ENCODE measurements around the gene ESM1.

ESM1 gene, protein sequence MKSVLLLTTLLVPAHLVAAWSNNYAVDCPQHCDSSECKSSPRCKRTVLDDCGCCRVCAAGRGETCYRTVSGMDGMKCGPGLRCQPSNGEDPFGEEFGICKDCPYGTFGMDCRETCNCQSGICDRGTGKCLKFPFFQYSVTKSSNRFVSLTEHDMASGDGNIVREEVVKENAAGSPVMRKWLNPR

DNA sequence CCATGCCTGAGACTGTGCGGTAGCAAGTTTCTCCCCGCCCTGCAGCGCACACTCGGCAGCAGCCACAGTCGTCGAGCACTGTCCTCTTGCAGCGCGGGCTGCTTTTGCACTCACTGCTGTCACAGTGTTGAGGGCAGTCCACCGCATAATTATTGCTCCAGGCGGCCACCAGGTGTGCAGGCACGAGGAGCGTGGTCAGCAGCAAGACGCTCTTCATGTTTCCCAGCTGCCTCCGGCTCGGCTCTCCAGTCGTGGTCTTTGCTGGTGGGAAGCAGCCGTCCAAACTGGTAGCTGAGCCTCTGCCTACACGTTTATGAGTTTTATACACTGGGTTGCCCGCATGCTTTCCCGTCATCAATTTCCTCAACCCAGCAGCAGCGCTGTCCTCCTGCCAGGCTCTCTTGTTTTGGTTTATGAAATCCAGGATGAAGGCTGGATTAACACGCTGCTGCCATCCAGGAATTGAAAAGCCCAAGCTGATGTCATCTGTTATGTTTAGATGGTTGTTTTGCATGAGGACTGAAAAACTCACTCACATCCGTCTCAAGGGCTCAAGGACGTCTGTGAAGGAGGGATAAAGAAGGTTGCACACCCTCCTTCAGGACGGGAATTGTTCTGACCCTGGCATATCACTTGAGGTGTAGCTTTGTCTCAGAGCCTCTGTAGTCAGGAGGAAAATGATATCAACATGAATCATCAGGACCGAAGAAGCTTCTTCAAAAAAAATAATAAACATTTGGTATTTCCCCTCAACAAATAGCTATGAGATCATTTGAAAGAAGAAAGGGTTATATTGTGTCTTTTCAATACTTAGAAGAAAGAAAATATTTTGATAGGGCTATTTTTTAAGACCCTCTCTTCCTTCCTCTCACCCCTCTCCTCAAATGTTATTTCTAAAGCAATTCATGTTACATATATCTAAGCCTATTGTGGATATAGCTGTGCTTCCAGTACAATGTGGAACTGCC lies at the start of gene ESM1:
Gene ESM1 (minus strand): TSS at position 293 of the 968 bp plus-strand sequence. CDS start 76 bp downstream, at position 217.
- Histone ChIP-seq H3K36me3 (no peaks in the 10 kb centered on the region), H3K27me3 (ENCODE audit: insufficient read depth, low read depth, severe bottlenecking) (peaks cover 88% of the 10 kb centered on the region), H3K9me3 (ENCODE audit: severe bottlenecking) (no peaks in the 10 kb centered on the region), H3K4me3 (ENCODE audit: low read depth, low read length) (no peak within 1 kb of the TSS), H3K27ac (no peak within 1 kb of the TSS)
- TF ChIP-seq, protein P1, sequence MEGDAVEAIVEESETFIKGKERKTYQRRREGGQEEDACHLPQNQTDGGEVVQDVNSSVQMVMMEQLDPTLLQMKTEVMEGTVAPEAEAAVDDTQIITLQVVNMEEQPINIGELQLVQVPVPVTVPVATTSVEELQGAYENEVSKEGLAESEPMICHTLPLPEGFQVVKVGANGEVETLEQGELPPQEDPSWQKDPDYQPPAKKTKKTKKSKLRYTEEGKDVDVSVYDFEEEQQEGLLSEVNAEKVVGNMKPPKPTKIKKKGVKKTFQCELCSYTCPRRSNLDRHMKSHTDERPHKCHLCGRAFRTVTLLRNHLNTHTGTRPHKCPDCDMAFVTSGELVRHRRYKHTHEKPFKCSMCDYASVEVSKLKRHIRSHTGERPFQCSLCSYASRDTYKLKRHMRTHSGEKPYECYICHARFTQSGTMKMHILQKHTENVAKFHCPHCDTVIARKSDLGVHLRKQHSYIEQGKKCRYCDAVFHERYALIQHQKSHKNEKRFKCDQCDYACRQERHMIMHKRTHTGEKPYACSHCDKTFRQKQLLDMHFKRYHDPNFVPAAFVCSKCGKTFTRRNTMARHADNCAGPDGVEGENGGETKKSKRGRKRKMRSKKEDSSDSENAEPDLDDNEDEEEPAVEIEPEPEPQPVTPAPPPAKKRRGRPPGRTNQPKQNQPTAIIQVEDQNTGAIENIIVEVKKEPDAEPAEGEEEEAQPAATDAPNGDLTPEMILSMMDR (IDR thresholded peaks at IDR 0.05; ENCODE audit: low read depth, low read length) = no peak
- DNase-seq = no peak

DNA sequence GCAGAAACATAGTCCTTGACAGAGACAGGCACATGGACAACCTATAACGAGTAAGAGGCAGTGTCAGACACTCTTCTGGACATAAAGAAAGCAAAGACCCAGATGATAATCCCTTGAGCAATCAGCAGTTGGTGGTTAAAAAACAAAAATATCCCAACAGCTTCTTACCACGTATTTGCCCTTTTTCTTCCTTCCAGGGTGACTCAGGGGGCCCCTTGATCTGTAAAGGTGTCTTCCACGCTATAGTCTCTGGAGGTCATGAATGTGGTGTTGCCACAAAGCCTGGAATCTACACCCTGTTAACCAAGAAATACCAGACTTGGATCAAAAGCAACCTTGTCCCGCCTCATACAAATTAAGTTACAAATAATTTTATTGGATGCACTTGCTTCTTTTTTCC lies 48.2 kb upstream of the ESM1 start:
- TF ChIP-seq, protein P1 (IDR thresholded peaks at IDR 0.05; ENCODE audit: low read depth, low read length) = no peak
- H3K9me3 ChIP-seq (ENCODE audit: severe bottlenecking) = no peaks in the 10 kb centered on the region
- H3K36me3 ChIP-seq = no peaks in the 10 kb centered on the region
- H3K27me3 ChIP-seq (ENCODE audit: insufficient read depth, low read depth, severe bottlenecking) = peaks cover 74% of the 10 kb centered on the region
- DNase-seq = no peak
- H3K4me3 ChIP-seq (ENCODE audit: low read depth, low read length) = no peak overlapping the region
- H3K27ac ChIP-seq = no peak overlapping the region

DNA sequence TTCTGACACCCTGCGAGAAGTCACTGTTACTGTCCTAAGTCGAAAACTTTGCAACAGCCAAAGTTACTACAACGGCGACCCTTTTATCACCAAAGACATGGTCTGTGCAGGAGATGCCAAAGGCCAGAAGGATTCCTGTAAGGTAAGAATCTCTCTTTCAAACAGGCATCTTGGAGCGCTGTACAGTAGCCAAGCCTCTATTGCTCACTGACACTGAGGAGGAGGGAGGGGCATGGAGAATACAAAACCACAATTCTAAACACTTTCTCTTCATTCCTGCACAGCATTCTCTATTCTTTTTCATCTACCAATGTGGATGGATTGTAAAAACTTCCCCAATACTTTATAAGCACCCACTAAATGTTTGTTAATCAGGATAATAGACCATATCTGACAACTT lies 46.1 kb upstream of the ESM1 start:
- no peaks in the 10 kb centered on the region for H3K36me3 ChIP-seq
- no peak overlapping the region for H3K27ac ChIP-seq
- TF ChIP-seq, protein P1 (IDR thresholded peaks at IDR 0.05; ENCODE audit: low read depth, low read length) = no peak
- no peak for DNase-seq
- H3K27me3 ChIP-seq (ENCODE audit: insufficient read depth, low read depth, severe bottlenecking) = peaks cover 85% of the 10 kb centered on the region
- H3K9me3 ChIP-seq (ENCODE audit: severe bottlenecking) = no peaks in the 10 kb centered on the region
- no peak overlapping the region for H3K4me3 ChIP-seq (ENCODE audit: low read depth, low read length)

DNA sequence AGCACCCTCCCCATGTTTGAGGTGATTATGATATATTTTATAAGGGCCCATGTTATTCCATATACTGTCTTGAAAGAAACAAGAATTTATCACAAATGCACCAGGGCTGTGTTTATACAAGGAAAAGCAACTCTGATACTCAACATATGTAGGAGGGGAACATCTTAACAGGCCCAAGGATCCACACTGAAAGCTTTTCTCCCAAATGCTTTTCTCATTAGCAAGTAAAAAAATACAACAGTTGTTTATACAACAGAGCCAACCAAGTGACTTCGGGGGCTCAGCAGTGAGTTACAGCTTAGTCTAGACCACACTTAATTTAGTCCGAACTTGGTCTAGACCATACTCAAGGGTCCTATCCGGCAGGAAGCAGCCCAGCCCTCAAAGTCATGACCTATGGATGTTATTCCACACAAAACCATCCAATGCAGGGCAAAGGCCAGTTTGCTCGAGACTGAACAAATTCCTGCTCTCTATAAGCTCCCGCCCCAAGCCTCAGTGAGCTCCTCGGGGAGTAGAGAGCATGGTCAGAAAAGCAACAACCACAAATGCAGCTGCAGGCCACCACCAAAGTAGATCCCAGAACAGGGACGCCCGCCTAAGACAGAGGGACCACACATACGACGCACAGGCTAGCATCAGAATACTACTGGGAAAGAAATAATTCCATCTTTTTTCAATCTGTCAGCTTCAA lies 45.4 kb upstream of the ESM1 start:
- Histone ChIP-seq H3K27ac (no peak overlapping the region), H3K27me3 (ENCODE audit: insufficient read depth, low read depth, severe bottlenecking) (peaks cover 81% of the 10 kb centered on the region), H3K4me3 (ENCODE audit: low read depth, low read length) (no peak overlapping the region), H3K36me3 (no peaks in the 10 kb centered on the region), H3K9me3 (ENCODE audit: severe bottlenecking) (no peaks in the 10 kb centered on the region)
- DNase-seq = no peak
- TF ChIP-seq, protein P1 (IDR thresholded peaks at IDR 0.05; ENCODE audit: low read depth, low read length) = no peak

DNA sequence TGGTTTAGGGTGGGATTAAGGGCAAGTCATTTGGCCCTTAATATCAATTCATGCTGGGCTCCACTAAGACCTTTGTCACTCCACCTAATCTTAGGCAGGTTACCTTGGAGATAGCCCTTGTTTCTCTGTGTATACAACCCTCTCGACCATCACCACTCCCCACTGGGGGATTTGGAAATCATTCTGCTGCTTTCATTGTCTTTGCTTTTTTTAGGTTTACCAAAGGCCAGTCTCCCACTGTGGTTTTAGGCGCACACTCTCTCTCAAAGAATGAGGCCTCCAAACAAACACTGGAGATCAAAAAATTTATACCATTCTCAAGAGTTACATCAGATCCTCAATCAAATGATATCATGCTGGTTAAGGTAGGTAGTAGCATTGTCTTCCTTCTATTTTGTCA lies 44.8 kb upstream of the ESM1 start:
- Histone ChIP-seq H3K27ac (no peak overlapping the region), H3K27me3 (ENCODE audit: insufficient read depth, low read depth, severe bottlenecking) (peaks cover 82% of the 10 kb centered on the region), H3K9me3 (ENCODE audit: severe bottlenecking) (no peaks in the 10 kb centered on the region), H3K4me3 (ENCODE audit: low read depth, low read length) (no peak overlapping the region), H3K36me3 (no peaks in the 10 kb centered on the region)
- TF ChIP-seq, protein P1 (IDR thresholded peaks at IDR 0.05; ENCODE audit: low read depth, low read length) = no peak
- DNase-seq = no peak

All from WERI-Rb-1 (cell line).